ENCODE measurements around the gene ERGIC2.

GRCh38 chr12:29334937-29335336 is 46.0 kb downstream of the ERGIC2 start:
- TF ChIP-seq ZFP3 (CRISPR knock-in tag; IDR thresholded peaks at IDR 0.05): no peak
- TF ChIP-seq OSR1 (CRISPR knock-in tag; IDR thresholded peaks at IDR 0.05): no peak
- TF ChIP-seq PATZ1 (CRISPR knock-in tag; IDR thresholded peaks at IDR 0.05; ENCODE audit: borderline replicate concordance): no peak
- no peak for TF ChIP-seq CREB5 (CRISPR knock-in tag; IDR thresholded peaks at IDR 0.05; ENCODE audit: low read depth)
- no peak for TF ChIP-seq ZC3H10 (CRISPR knock-in tag; IDR thresholded peaks at IDR 0.05)
